Measurements from ENCODE around the gene SPRR1A. TPM values are rescaled to one million over a fixed set of nuclear protein-coding genes. Genes with fewer than 3 reads are reported as not detected.

SPRR1A gene
- total RNA-seq, 3 donors from 2014 or later, result not detected

- ATAC-seq (no peak), DNase-seq (no peak)
- Mint-ChIP-seq H3K4me3 (no peak overlapping the region), H3K27me3 (ENCODE audit: low read depth) (peaks cover 17% of the 10 kb centered on the region), H3K9me3 (no peaks in the 10 kb centered on the region), H3K4me1 (ENCODE audit: low read depth) (no peaks in the 10 kb centered on the region), H3K36me3 (ENCODE audit: insufficient read depth) (no peaks in the 10 kb centered on the region)
Measured at GRCh38 chr1:152962876-152963415, 20.9 kb upstream of the SPRR1A start.

GRCh38 chr1:152964536-152964935, 19.3 kb upstream of the SPRR1A start:
- Mint-ChIP-seq H3K36me3 (ENCODE audit: insufficient read depth) (no peaks in the 10 kb centered on the region), H3K4me3 (no peak overlapping the region), H3K9me3 (no peaks in the 10 kb centered on the region), H3K4me1 (ENCODE audit: low read depth) (no peaks in the 10 kb centered on the region), H3K27me3 (ENCODE audit: low read depth) (peaks cover 15% of the 10 kb centered on the region)
- ATAC-seq (no peak), DNase-seq (no peak)

DNA sequence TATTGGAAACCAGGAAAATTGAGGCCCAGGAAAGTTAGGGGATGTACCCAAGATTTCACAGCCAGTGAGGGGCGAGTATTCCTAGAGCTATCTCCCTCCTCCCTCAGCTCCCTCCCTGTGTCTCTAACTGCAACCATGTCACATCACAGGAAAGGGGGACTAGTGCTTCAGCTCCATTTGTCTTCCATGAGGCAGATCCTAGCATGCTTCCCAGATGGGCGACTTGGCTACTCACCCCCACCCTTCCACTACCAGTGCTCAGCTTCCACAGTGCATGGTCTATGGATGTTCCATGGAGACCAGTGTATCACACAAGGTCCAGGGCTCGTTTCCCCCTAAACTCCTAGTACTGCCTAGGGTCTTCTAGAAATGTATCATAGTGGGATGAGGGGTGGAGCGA, 18.0 kb upstream of the SPRR1A start:
- no peak for DNase-seq
- H3K4me3 Mint-ChIP-seq, result no peak overlapping the region

GRCh38 chr1:152967201-152967600, 16.7 kb upstream of the SPRR1A start:
- H3K9me3 Mint-ChIP-seq, result no peaks in the 10 kb centered on the region
- no peaks in the 10 kb centered on the region for H3K4me1 Mint-ChIP-seq (ENCODE audit: low read depth)
- H3K4me3 Mint-ChIP-seq, result no peak overlapping the region
- H3K27me3 Mint-ChIP-seq (ENCODE audit: low read depth), result peaks cover 10% of the 10 kb centered on the region
- DNase-seq (no peak), ATAC-seq (no peak)
- no peaks in the 10 kb centered on the region for H3K36me3 Mint-ChIP-seq (ENCODE audit: insufficient read depth)

More for the DNA sequence above, 18.0 kb upstream of the SPRR1A start:
- Mint-ChIP-seq H3K27me3 (ENCODE audit: low read depth) (peaks cover 12% of the 10 kb centered on the region), H3K36me3 (ENCODE audit: insufficient read depth) (no peaks in the 10 kb centered on the region), H3K9me3 (no peaks in the 10 kb centered on the region), H3K4me1 (ENCODE audit: low read depth) (no peaks in the 10 kb centered on the region)
- no peak for ATAC-seq

GRCh38 chr1:152968248-152968647, 15.6 kb upstream of the SPRR1A start:
- H3K4me1 Mint-ChIP-seq (ENCODE audit: low read depth), result no peaks in the 10 kb centered on the region
- H3K36me3 Mint-ChIP-seq (ENCODE audit: insufficient read depth), result no peaks in the 10 kb centered on the region
- ATAC-seq (no peak), DNase-seq (no peak)
- H3K4me3 Mint-ChIP-seq, result no peak overlapping the region
- H3K9me3 Mint-ChIP-seq, result no peaks in the 10 kb centered on the region
- peaks cover 10% of the 10 kb centered on the region for H3K27me3 Mint-ChIP-seq (ENCODE audit: low read depth)

DNA sequence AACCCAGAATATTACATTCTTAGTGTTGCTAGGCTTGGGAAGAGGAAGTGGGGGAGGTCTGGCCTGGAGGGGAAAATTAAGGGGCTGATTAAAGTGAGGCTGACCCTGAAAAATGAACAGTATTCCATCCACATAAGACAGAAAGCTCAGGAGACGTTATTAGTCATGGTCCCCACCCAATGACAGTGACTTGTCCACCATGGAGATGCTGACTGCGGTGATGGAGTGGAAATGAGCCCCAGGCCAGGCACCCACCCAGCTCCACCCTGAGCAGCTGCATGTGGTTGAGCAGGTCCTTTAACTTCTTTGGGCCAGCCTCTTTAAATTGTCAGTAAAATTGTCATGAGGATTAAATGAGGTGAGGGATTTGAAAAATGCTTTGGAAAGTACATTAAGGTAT, 14.8 kb upstream of the SPRR1A start:
- Mint-ChIP-seq H3K27me3 (ENCODE audit: low read depth) (peaks cover 10% of the 10 kb centered on the region), H3K4me1 (ENCODE audit: low read depth) (no peaks in the 10 kb centered on the region), H3K36me3 (ENCODE audit: insufficient read depth) (no peaks in the 10 kb centered on the region), H3K4me3 (no peak overlapping the region), H3K9me3 (no peaks in the 10 kb centered on the region)
- ATAC-seq (no peak), DNase-seq (no peak)

DNA sequence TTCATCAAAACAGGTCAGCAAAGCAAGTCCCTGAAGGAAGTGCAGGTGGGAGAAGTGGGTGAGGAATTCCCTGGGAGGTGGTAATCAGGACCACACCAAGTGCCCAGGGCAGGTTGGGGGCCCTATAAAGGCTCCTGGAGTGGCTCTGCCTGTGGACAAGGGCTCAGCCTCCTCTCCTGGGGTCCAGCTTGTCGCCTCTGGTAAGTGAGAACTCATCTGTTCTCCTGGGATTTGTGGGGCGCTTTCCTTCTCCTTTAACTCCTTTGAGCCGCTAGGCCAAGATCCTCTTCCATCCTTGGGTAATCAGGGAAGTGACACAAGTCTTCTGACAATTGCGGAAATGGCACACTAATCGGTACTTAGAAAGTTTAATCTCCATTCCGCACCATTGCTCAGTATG, 13.4 kb upstream of the SPRR1A start, which contains the start of gene SPRR4:
TSS of gene SPRR4 (plus strand) at position 154 of the 400 bp plus-strand sequence. CDS start 1,243 bp downstream, outside the sequence.
- peaks cover 7% of the 10 kb centered on the region for H3K27me3 Mint-ChIP-seq (ENCODE audit: low read depth)
- no peak for DNase-seq
- H3K4me3 Mint-ChIP-seq, result no peak within 1 kb of the TSS
- H3K4me1 Mint-ChIP-seq (ENCODE audit: low read depth), result no peaks in the 10 kb centered on the region
- H3K36me3 Mint-ChIP-seq (ENCODE audit: insufficient read depth), result no peaks in the 10 kb centered on the region
- no peaks in the 10 kb centered on the region for H3K9me3 Mint-ChIP-seq
- no peak for ATAC-seq

- Mint-ChIP-seq H3K9me3 (no peaks in the 10 kb centered on the region), H3K4me1 (ENCODE audit: low read depth) (no peaks in the 10 kb centered on the region), H3K36me3 (ENCODE audit: insufficient read depth) (no peaks in the 10 kb centered on the region), H3K27me3 (ENCODE audit: low read depth) (peaks cover 6% of the 10 kb centered on the region), H3K4me3 (no peak overlapping the region)
- ATAC-seq, result no peak
- no peak for DNase-seq
Measured at GRCh38 chr1:152972196-152972886, 11.5 kb upstream of the SPRR1A start.

GRCh38 chr1:152976688-152977087, 7.2 kb upstream of the SPRR1A start:
- Mint-ChIP-seq H3K36me3 (ENCODE audit: insufficient read depth) (no peaks in the 10 kb centered on the region), H3K27me3 (ENCODE audit: low read depth) (peaks cover 26% of the 10 kb centered on the region), H3K4me1 (ENCODE audit: low read depth) (no peaks in the 10 kb centered on the region), H3K9me3 (no peaks in the 10 kb centered on the region), H3K4me3 (no peak overlapping the region)
- DNase-seq (no peak), ATAC-seq (no peak)

- Mint-ChIP-seq H3K9me3 (no peaks in the 10 kb centered on the region), H3K27me3 (ENCODE audit: low read depth) (peaks cover 32% of the 10 kb centered on the region), H3K36me3 (ENCODE audit: insufficient read depth) (no peaks in the 10 kb centered on the region), H3K4me3 (no peak overlapping the region), H3K4me1 (ENCODE audit: low read depth) (no peaks in the 10 kb centered on the region)
- ATAC-seq (no peak), DNase-seq (no peak)
Measured at GRCh38 chr1:152977614-152978013, 6.3 kb upstream of the SPRR1A start.

- Mint-ChIP-seq H3K36me3 (ENCODE audit: insufficient read depth) (no peaks in the 10 kb centered on the region), H3K27me3 (ENCODE audit: low read depth) (peaks cover 40% of the 10 kb centered on the region), H3K4me1 (ENCODE audit: low read depth) (no peaks in the 10 kb centered on the region), H3K4me3 (no peak overlapping the region), H3K9me3 (no peaks in the 10 kb centered on the region)
- no peak for DNase-seq
- ATAC-seq, result no peak
Measured at GRCh38 chr1:152980676-152981075, 3.2 kb upstream of the SPRR1A start.

GRCh38 chr1:152981146-152981871, 2.6 kb upstream of the SPRR1A start:
- H3K27me3 Mint-ChIP-seq (ENCODE audit: low read depth), result peaks cover 40% of the 10 kb centered on the region
- H3K4me1 Mint-ChIP-seq (ENCODE audit: low read depth), result no peaks in the 10 kb centered on the region
- H3K9me3 Mint-ChIP-seq, result no peaks in the 10 kb centered on the region
- ATAC-seq (no peak), DNase-seq (no peak)
- H3K4me3 Mint-ChIP-seq, result no peak overlapping the region
- H3K36me3 Mint-ChIP-seq (ENCODE audit: insufficient read depth), result no peaks in the 10 kb centered on the region

- Mint-ChIP-seq H3K27me3 (ENCODE audit: low read depth) (peaks cover 43% of the 10 kb centered on the region), H3K4me1 (ENCODE audit: low read depth) (no peaks in the 10 kb centered on the region), H3K36me3 (ENCODE audit: insufficient read depth) (no peaks in the 10 kb centered on the region), H3K9me3 (no peaks in the 10 kb centered on the region), H3K4me3 (no peak overlapping the region)
- ATAC-seq (no peak), DNase-seq (no peak)
Measured at GRCh38 chr1:152982076-152982475, 1.8 kb upstream of the SPRR1A start.

GRCh38 chr1:152983234-152983633, 647 bp upstream of the SPRR1A start:
- no peaks in the 10 kb centered on the region for H3K36me3 Mint-ChIP-seq (ENCODE audit: insufficient read depth)
- H3K4me3 Mint-ChIP-seq, result no peak overlapping the region
- peaks cover 41% of the 10 kb centered on the region for H3K27me3 Mint-ChIP-seq (ENCODE audit: low read depth)
- no peaks in the 10 kb centered on the region for H3K4me1 Mint-ChIP-seq (ENCODE audit: low read depth)
- DNase-seq (no peak), ATAC-seq (no peak)
- H3K9me3 Mint-ChIP-seq, result peaks cover 4% of the 10 kb centered on the region

GRCh38 chr1:152986578-152986977, 2.7 kb downstream of the SPRR1A start:
- Mint-ChIP-seq H3K27me3 (ENCODE audit: low read depth) (peaks cover 26% of the 10 kb centered on the region), H3K9me3 (peaks cover 4% of the 10 kb centered on the region), H3K36me3 (ENCODE audit: insufficient read depth) (no peaks in the 10 kb centered on the region), H3K4me3 (no peak overlapping the region), H3K4me1 (ENCODE audit: low read depth) (no peaks in the 10 kb centered on the region)
- DNase-seq (no peak), ATAC-seq (no peak)

Data from activated T-cell treated with anti-CD3 and anti-CD28 coated beads, Interleukin-2, amount 50 U/mL, for 4 hours (primary cell).